C1 segment of cervical spinal cord (tissue), 14 donors: ENCODE results near the gene IDH3A.

Experiments used
- DNase-seq, 14 donors: peaks; one replicate each; lab custom pipeline; 2025; lab: John Stamatoyannopoulos, UW

Gene IDH3A

DNA sequence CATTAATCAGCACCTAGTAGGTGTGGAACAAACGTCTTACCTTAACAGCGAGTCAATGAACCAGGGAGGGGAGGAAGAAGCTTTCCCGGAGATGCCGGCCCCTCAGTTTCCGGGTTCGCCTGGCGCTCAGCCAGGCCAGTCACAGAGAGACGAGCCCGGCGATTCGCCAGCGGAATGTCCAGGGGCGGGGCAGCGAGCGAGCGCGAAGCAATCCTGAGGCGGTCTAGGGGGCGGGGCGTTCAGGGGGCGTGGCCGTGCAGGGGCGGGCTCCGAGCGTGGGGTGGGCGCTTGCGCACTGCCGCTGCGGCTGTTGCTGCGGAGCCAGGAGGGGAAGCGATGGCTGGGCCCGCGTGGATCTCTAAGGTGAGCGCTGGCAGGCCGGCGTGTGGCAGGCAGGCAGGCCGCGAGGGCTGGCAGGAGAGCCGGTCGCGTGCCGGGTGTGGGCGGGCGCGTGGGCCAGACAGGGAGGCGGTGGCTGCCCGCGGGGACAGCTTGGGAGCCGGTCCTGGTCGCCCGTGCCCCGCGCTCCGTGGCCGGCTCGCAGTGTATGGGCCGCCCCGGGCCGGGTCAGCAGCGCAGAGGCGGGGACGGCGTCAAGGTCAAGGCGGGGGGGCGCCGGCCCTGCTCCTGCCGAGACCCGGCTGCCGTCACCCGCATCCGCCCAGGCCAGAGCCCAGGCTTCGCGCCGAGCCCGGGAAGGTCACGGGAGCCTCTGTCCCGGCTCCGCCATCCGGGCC, at the start of gene IDH3A:
Gene IDH3A (plus strand): TSS at position 295 of the 737 bp plus-strand sequence. CDS start 42 bp downstream, at position 337.
- DNase-seq, result peak; percentile 87 to 99 (median 97)

DNA sequence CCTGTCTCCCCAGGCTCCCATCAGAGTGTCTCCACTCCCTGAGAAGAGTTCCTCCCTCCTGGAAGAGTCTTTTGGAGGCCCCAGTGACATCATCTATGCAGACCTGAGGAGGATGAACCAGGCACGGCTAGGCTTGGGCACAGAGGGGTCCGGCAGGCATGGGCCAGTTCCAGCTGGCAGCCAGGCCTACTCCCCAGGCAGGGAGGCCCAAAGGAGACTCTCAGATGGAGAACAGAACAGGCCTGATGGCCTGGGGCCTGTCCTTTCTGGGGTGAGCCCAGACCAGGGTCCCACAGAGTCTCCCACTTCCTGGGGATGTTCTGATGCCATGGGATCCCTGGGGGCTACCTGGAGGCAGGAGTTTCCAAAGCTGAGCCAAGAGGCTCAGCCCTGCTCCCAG, 48.3 kb upstream of the IDH3A start:
- DNase-seq, result no peak

DNA sequence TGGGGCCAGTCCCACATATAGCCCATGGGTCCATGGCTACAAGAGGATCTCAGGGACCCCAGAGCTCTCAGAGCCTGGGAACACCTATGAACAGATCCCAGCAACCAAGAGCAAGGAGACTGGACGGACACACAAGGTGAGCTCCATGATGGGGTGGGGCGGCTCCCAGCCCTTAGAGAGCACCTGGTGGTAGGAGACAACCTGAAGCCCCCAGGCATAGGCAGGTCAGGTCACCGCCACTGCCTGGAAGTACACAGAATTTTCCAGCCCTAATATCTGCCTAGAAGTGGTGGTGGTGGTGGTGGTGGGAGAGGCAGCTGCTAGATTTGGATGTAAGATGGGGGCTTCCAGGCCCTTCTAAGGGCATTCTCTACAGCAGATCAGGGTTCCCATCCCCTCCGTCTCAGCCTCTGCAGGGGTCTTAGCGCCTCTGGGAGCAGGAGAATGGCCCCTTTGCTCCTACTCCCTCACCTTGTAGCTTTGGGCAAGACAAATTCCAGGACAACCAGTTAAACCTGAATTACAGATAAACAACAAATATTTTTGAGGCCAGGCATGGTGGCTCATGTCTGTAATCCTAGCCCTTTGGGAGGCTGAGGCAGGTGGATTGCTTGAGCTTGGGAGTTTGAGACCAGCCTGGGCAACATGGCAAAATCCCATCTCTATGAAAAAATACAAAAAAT, 47.6 kb upstream of the IDH3A start:
- DNase-seq, result no peak

DNA sequence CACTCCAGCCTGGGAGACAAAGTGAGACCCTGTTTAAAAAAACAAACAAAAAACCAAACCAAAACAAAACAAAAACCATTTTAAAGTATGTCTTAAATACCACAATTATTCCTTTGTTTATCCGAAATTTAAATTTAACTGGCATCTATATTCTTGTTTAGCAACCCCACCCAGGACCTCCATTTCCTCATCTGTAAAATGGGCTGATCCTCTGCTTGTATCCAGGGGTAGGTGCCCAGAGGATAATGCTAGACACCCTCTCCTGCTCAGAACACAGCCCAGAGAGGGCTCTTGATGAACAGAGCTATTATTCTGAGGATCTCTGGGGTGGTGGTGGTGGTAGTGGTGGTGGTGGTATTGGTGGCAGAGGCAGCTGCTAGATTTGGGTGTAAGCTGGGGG, 47.0 kb upstream of the IDH3A start:
- no peak for DNase-seq

DNA sequence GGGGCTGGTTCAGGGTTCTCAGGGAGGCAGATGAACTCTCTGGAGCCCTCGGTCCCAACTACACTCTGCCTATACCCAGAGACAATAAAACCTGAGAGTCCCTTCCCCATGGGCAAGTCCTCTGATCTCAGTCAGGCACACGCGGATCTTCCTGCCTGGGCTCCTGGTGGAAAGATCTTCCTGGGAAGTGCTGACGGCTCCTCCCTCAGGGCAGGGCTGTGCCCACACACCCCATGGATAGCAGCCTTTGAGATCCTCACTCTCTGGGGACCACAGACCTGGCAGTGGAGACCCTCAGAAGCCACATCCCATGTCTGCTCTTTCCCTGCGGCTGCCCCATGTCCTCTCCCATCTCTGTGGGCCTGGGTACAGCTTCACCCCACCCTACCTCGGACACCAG, 46.4 kb upstream of the IDH3A start:
- DNase-seq, result no peak

DNA sequence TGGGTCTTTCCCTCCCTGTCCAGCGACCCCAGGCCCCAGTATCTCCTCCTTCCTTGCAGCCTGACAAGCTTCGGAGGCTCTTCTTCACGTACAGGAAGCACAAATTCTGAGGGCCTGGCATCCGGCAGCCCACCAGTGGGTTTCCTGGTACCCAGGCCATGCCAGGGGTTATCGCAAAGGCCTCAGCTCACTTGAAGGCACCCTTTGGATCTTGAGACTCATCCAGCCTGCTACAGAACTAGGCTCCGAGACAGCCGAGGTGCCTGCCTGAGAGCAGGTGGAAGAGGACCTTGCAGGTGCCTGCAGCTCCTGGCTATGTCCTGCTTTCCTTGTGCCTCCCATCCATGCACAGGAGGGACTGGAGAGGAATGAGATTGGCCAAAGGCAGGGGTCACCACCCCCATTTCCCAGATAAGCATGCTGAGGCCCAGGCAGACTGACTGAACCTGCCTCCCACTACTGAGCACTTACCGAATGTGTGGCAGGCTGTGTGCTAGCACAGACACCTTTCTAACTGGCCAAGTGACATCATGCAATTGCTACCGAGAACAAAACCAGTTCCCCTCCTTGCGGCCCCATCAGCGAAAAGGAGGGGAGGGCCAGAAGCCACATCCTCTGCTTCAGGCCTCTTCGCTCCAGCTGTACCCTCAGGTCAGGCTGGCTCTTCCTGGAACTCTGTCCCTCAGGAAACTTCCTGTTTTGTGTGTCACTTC, 45.6 kb upstream of the IDH3A start:
- no peak for DNase-seq

DNA sequence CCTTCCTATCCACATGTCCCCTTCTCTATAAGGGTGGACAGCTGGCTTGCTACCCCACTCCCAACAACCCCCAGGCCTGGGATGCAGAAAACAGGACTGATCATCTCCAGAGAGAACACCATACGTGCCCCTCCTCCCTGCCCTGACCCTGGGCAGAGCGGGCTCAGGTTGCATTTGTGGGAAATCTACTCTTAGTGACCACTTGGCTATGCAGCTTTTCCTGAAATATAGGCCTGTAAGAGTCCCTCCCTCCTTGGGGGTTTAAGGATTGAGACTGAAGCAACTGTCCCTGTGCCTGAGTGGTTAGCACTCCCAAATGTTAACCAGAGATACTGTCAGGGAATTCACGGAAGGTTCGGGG, 45.1 kb upstream of the IDH3A start:
- no peak for DNase-seq

DNA sequence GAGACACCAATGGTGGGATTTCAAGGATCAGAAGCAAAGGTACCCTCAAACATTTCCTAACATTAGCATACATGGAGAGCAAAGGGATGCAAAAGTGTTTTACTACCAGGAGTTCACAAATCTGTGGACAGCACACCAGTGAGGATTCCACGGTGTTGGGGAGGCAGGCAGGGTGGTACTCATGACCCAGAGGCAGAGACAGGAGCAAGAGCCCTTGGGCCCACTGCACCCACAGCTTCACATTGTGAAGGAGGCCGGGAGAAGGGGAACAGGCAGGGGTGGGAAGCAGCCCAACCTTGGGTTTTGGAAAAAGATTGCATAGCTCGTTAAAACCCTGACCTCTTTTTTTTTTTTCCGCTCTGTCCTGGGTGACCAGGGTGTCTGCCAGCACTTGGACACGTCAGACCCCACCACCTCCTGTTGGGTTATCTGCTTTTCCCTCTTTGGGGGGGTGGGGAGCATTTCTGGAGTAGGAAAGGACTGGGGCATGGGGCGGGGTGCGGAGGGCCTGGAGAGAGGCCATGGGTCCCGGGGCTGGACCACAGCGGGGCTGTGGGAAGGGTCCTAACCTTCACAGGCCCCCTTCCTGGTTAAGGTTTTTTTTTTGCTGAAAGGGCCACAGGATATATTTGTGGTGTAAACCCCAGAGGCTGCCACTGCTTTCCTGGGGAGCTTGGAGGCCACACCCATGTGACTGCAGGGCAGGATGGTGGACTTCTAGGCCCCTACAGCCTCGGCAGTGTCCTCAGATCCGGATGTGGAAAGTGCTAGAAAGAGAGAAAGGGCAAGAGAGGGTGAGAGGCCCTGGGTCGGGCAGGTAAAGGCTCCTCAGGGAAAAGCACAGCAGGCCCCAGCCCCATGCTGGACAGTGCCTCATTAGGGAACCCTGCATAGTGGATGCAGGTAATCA, 44.3 kb upstream of the IDH3A start:
- no peak for DNase-seq

DNA sequence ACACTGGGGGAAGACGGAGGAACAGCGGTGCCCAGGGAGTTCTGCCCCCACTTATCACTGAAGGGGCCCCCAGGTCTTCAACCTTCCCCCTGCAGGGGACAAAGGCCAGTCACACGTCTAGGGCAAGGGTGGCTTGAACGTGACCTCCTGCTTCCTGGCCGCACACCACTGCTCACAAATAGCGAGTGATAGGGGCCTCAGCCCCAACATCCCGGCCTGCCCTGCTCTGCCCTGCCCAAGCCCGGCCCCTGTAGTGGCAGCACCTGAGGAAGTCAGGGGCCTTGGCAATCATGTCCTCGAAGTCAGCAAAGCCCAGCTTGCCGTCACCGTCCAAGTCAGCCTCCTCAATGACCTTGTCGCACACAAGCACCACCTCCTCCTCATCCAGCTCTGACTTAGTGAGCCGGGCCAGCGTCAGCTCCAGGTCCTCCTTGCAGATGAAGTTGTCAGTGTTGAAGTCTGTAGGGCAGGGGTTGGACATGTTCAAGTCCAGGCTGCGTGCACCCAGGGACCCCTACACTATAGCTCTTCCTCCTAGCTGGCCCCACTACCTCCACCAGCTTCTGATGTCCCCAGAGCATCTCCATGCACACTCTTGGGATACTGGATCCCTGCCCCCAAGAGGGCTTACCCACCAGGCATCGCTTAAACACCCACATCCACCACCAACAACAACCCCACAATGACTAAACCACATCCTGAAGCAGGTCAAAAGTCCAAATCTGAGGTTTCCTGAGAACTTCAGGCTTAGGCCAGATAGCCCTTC, 43.5 kb upstream of the IDH3A start:
- no peak for DNase-seq

DNA sequence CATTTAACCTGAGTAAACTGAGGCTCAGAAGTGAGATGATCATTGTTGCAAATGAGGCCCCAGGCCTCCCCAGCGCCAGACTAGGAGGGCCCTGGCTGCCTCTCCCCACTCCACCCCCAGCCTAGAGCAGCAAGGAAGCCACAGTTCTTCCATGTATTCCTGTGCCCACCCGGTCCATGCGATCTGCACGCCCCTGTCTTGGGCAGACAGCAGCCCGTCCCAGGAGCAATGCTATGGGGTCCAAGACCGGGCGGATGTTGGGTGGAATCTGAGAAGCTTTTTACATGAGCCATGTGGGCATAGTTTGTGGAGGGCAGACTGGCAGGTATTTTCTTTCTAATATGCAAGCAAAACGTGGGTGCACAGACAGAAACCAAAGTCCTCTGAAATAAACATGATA, 41.7 kb upstream of the IDH3A start:
- DNase-seq, result no peak

DNA sequence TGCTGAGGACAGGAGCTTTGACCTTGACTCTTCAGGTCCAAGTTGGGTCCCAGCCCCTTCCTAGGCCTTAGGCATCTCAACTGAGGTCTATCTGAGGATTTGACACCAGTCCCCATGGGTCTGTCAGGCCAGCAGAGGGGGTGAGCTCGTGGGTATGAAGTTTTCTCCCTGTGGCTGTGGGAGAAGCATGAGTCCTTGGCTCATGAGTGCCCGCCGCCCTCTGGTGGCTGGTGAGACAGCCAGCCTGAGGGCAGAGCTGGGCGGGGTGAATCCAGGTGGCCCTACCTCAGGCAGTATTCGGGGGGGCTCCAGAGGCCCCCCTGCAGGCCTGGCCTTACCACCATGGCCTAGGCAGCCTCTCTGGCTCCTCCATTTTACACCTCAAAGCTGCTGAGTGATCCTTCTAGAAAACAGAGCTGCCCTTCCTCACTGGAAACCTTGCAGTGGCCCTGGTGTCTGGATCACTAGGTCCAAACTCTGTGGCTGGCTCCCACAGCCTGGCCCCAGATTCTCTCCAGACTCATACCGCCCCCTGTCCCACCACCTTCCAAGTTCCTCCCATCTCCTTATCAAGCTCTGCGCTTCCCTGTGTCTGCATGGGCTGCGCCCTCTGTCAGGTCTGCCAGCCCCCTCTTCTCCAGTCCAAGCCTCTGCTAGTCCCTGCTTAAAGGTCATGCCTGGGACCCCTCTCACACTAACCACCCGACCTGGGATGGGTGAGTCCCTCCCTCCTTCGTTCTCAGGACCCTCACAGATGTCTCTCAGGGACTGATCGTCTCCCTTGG, 40.7 kb upstream of the IDH3A start:
- DNase-seq, result peak in 12 of 14 donors; percentile 18 to 76 (median 41)

DNA sequence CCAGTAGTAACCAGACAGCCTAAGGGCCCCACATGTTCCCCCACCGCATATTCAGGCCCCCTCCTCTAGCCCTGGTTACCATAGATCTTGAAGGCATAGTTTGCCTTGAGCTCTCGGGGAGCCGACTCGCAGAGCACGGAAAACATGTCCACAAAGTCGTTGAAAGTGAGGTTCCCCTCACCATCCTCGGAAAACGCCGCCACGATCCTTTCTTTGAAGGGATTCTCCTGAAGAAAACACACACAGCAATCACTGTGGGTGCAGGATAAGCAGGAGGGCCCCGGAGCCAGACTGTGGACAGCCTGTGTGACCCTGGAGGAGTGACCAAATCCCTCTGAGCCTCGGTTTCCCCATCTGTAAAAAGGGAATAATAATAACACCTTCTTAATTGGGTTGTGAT, 40.0 kb upstream of the IDH3A start:
- DNase-seq, result no peak

DNA sequence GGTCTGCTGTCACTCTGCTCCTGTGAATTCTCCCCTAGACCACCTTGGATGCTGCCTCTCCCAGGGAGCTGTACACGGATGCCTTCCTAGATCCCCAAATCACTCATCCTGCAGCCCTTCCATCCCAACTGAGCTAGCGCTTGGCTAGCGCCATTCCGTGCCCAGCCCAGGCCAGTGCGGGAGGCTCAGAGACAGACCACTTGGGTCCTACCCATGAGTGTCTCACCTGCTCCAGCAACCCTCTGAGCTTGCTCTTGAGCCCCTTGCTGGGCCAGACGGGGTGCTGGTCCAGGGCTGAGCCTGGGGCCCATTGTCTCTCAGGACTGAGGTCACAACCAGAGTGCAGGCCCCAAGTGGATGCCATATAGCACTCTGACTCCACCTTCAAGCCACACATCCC, 39.1 kb upstream of the IDH3A start:
- DNase-seq, result no peak

DNA sequence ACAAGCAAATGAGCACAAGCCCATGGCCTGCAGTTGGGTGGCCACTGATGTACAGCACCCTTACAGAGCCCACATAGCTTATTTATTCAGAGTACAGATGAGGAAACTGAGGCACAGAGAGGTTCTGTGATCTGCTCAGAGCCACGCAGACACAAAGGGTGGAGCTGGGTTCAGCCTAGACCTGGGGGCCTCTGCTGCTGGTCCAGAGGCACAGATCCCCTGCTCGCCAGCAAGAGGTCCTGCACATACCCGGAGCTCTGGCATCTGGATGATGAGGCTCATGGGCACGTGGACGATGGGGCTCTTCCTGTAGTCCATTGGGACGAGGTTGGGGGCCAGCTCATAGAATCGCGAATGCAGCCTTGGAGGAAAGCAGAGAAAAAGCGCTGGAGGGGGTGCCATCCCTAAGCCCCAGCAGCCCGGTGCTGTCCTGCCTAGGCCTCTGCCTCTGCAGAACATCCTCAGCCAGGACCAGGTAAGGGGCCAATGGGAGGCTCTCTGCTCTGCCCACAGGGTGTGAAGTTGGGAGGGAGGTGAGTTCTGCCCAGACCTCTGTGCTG, 38.2 kb upstream of the IDH3A start:
- DNase-seq, result no peak

DNA sequence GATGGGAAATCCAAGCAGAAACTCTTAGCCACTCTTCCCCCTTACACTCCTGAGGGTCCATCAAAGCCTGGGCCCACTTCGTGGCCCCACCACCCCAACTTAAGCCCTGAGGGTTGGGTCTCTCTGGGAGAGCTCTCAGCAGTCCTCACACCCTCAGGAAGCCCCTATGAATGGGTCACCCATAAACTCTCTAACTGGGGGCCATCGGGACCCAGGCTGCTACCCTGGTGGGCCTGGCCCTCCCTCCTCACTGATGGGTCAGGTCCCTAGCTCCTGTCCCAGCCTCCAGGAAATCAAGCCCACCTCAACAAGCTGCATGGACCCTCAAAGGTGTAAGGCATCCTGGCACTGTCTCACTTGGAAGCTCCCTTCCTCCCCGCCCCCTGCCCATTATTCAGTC, 37.4 kb upstream of the IDH3A start:
- no peak for DNase-seq

DNA sequence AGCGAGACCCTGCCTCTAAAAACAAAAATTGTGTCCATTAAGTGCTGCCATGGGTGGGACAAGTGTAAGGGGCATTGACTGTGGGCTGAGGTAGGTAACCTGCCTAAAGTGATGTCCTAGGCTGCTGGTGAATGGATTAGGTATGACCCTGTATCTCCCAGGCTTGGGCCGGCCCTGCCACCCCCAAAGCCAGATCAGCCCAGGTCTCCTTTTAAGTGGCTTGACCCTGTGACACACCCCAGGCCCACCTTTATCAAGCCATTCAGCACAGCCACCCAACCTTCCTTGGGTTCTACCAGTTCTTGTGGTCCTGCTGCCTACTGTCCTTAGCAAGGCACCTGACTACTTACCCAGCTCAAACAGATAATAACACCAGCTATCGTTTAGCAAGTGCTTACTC, 36.6 kb upstream of the IDH3A start:
- no peak for DNase-seq

DNA sequence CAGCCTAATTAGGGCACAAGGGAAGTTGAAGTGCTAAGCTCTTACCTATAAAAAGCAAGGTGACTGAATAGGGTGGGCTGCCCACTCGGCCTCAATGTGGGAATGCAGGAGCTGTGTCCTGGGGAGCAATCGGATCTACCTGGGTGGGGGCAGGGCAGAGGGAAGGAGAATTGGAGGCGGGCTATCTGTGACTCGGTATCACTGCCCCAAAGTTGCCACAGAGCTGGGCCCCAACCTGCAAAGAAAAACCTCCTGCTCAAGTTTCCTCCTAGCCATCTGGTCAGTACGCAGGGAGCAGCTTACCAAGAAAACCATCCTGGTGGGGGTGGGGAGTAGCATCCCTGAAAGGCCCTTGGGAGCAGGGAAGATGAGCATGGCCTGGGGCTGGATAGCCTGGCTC, 28.6 kb upstream of the IDH3A start:
- DNase-seq, result no peak

DNA sequence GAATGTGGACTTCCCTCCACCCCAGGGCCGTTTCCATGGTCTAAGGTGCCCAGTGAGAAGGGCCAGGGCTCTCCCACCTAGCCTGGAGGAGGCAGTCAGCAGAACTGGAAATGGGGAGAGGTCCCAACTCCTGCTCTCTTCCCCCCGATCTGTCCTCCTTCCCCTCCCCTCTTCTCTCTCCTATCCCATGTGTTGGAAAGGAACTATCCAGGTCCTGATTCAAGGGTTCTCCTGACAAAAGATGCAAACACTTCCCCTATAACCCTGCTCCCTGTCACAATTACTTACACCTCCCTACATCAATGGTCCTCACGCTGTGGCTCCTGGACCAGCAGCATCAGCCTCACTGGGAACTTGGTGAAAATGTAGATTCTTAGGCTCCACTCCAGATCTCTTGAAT, 23.9 kb upstream of the IDH3A start:
- DNase-seq, result no peak

DNA sequence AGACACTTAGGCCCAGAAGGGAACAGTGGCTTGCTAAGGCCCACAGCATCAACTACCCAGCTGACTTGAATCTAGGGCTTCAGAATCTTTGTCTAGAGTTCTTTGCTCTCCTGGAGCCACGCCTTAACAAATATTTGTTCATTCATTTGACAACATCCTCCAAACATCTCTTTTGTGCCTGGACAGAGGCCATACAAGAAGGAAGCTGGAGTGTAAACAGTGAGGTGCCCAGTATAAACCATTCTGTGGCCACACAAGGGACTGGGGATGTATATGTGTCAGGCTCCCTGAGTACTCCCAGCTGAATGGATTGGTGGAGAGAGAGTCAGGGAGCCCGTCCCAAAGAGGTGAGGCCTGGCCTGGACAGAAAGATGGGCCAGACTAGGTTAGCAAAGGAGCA, 21.3 kb upstream of the IDH3A start:
- no peak for DNase-seq
